NCI-H128 (cell line): ENCODE data around the gene NLRP2B.
"Not testable (repeated sequence)": the region's sequence is repeated elsewhere in the genome, so short reads cannot be mapped to it uniquely, and the experiment has no call there.

ENCODE experiments used
- DNase-seq: peaks from one replicate; lab custom pipeline; 2025; ENCODE audit not compliant: unreplicated experiment; lab: John Stamatoyannopoulos, UW

Gene NLRP2B

GRCh38 chrX:57680160-57680559 lies at the start of gene NLRP2B:
NLRP2B (minus strand) TSS chrX:57680260.
- no peak for DNase-seq

- DNase-seq = not testable (repeated sequence)
These were observed 45.9 kb upstream of the NLRP2B start for GRCh38 chrX:57725995-57726394.

- DNase-seq = no peak
These were observed 1.3 kb upstream of the NLRP2B start for GRCh38 chrX:57681341-57681740.

GRCh38 chrX:57678686-57679428 lies 1.2 kb downstream of the NLRP2B start:
- no peak for DNase-seq

GRCh38 chrX:57677132-57677858 lies 2.8 kb downstream of the NLRP2B start:
- DNase-seq = no peak

GRCh38 chrX:57675320-57675719 lies 4.7 kb downstream of the NLRP2B start:
- DNase-seq = no peak

- DNase-seq = no peak
These were observed 5.2 kb downstream of the NLRP2B start for GRCh38 chrX:57674861-57675260.

- no peak for DNase-seq
These were observed 10.1 kb downstream of the NLRP2B start for GRCh38 chrX:57669961-57670360.

- DNase-seq = no peak
These were observed 13.1 kb downstream of the NLRP2B start for GRCh38 chrX:57667010-57667409.

GRCh38 chrX:57655065-57655464 lies 25.0 kb downstream of the NLRP2B start:
- no peak for DNase-seq

- DNase-seq = no peak
These were observed 27.4 kb downstream of the NLRP2B start for GRCh38 chrX:57652705-57653104.

GRCh38 chrX:57651169-57651919 lies 28.7 kb downstream of the NLRP2B start:
- DNase-seq = no peak

- DNase-seq = no peak
These were observed 33.0 kb downstream of the NLRP2B start for GRCh38 chrX:57647020-57647419.

- DNase-seq = no peak
These were observed 36.4 kb downstream of the NLRP2B start for GRCh38 chrX:57643698-57644097.

GRCh38 chrX:57641338-57641737 lies 38.7 kb downstream of the NLRP2B start:
- no peak for DNase-seq

GRCh38 chrX:57640674-57641016 lies 39.4 kb downstream of the NLRP2B start:
- DNase-seq = no peak

GRCh38 chrX:57629438-57629837 lies 50.6 kb downstream of the NLRP2B start:
- not testable (repeated sequence) for DNase-seq
